Measurements from ENCODE around the gene C11orf71.

C11orf71 gene

GRCh38 chr11:114430290-114430689 is 30.0 kb upstream of the C11orf71 start:
- no peak overlapping the region for H3K4me3 Mint-ChIP-seq
- no peaks in the 10 kb centered on the region for H3K4me1 Mint-ChIP-seq
- no peaks in the 10 kb centered on the region for H3K36me3 Mint-ChIP-seq
- ATAC-seq (ENCODE audit: low read depth): no peak
- DNase-seq (ENCODE audit: low spot score in 2 of 2): no peak
- H3K27me3 Mint-ChIP-seq: no peaks in the 10 kb centered on the region
- H3K9me3 Mint-ChIP-seq: no peaks in the 10 kb centered on the region
- no peak overlapping the region for H3K27ac Mint-ChIP-seq

- H3K36me3 Mint-ChIP-seq: peaks cover 7% of the 10 kb centered on the region
- no peak for DNase-seq (ENCODE audit: low spot score in 2 of 2)
- H3K4me3 Mint-ChIP-seq: no peak overlapping the region
- no peaks in the 10 kb centered on the region for H3K27me3 Mint-ChIP-seq
- ATAC-seq (ENCODE audit: low read depth): no peak
- peak overlapping the region; percentile 50 for H3K27ac Mint-ChIP-seq
- peaks cover 8% of the 10 kb centered on the region for H3K9me3 Mint-ChIP-seq
- H3K4me1 Mint-ChIP-seq: no peaks in the 10 kb centered on the region
Measured at GRCh38 chr11:114426280-114426679, 26.0 kb upstream of the C11orf71 start.

GRCh38 chr11:114416441-114416961 is 16.2 kb upstream of the C11orf71 start:
- Mint-ChIP-seq H3K9me3 (no peaks in the 10 kb centered on the region), H3K4me3 (no peak overlapping the region), H3K27ac (no peak overlapping the region), H3K27me3 (no peaks in the 10 kb centered on the region), H3K36me3 (no peaks in the 10 kb centered on the region), H3K4me1 (no peaks in the 10 kb centered on the region)
- DNase-seq (ENCODE audit: low spot score in 2 of 2) (no peak), ATAC-seq (ENCODE audit: low read depth) (no peak)

DNA sequence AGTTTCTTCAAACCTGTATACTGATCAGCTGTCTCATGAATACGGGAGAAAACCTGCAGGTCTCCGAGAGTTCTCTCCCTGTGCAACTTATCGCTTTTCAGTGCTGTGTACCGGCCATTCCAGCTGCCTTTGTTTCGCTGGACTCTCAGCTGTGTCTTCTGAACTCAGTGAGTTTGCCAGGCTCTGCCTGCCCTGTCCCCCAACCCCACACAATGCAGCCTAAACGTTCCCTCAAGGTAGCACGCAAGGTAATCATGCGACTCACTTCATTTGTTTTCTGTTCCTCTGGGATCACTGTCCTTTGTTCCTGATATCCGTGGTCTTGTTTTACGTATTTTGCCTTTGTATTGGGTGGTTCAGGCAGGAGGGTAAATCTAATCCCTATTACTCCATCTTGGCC is 13.6 kb upstream of the C11orf71 start:
- no peak overlapping the region for H3K4me3 Mint-ChIP-seq
- ATAC-seq (ENCODE audit: low read depth) (no peak), DNase-seq (ENCODE audit: low spot score in 2 of 2) (no peak)
- H3K27ac Mint-ChIP-seq: no peak overlapping the region
- peaks cover 8% of the 10 kb centered on the region for H3K36me3 Mint-ChIP-seq
- no peaks in the 10 kb centered on the region for H3K27me3 Mint-ChIP-seq
- H3K4me1 Mint-ChIP-seq: no peaks in the 10 kb centered on the region
- H3K9me3 Mint-ChIP-seq: no peaks in the 10 kb centered on the region

DNA sequence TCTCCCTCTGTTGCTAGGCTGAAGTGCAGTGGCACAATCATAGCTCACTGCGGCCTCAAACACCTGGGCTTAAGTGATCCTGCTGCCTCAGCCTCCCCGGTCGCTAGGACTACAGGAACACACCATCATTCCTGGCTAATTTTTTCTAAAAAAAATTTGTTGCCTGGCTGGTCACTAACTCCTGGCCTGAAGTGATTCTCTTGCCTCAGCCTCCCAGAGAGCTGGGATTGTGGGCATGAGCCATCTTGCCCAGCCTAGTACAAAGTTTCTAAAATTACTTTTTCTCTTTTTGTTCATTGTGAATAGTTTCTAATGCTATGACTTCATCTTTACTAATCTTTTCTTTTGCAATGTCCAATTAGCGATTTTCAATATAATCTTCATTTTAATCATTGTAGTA is 12.6 kb upstream of the C11orf71 start:
- DNase-seq (ENCODE audit: low spot score in 2 of 2) (no peak), ATAC-seq (ENCODE audit: low read depth) (no peak)
- H3K4me3 Mint-ChIP-seq: no peak overlapping the region
- no peaks in the 10 kb centered on the region for H3K9me3 Mint-ChIP-seq
- H3K4me1 Mint-ChIP-seq: no peaks in the 10 kb centered on the region
- no peaks in the 10 kb centered on the region for H3K27me3 Mint-ChIP-seq
- H3K36me3 Mint-ChIP-seq: peaks cover 8% of the 10 kb centered on the region
- H3K27ac Mint-ChIP-seq: no peak overlapping the region

DNA sequence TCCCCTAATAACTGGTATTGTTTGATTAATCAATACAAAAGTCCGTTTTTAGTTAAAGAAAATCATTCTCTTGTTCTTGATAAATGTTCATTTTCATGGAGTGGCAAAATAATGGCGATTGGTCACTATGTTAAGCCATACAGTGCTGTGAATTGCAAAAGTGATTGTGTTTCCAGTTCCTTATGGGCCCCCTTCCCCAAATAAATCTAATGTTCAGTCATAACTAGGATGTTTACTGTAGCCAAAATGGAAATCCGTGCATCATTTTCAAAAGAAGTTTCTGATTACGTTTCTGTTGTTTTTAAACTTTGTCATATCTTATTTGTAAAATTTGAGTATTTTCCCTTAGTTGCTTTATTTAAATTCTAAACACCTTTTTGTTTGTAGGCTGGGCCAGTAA is 1.0 kb upstream of the C11orf71 start:
- no peak for ATAC-seq (ENCODE audit: low read depth)
- peaks cover 33% of the 10 kb centered on the region for H3K4me1 Mint-ChIP-seq

GRCh38 chr11:114400915-114401223 is 558 bp upstream of the C11orf71 start:
- no peak for ATAC-seq (ENCODE audit: low read depth)
- H3K4me1 Mint-ChIP-seq: peaks cover 33% of the 10 kb centered on the region
- H3K27me3 Mint-ChIP-seq: no peaks in the 10 kb centered on the region
- DNase-seq (ENCODE audit: low spot score in 2 of 2): no peak
- peak overlapping the region; percentile 92 for H3K4me3 Mint-ChIP-seq
- H3K9me3 Mint-ChIP-seq: no peaks in the 10 kb centered on the region
- peaks cover 14% of the 10 kb centered on the region for H3K36me3 Mint-ChIP-seq
- peak overlapping the region; percentile 98 for H3K27ac Mint-ChIP-seq

More for the DNA sequence above, 1.0 kb upstream of the C11orf71 start:
- Mint-ChIP-seq H3K4me3 (peak overlapping the region; percentile 92), H3K27ac (peak overlapping the region; percentile 98), H3K9me3 (no peaks in the 10 kb centered on the region), H3K27me3 (no peaks in the 10 kb centered on the region), H3K36me3 (peaks cover 17% of the 10 kb centered on the region)
- DNase-seq (ENCODE audit: low spot score in 2 of 2): no peak

- peaks cover 26% of the 10 kb centered on the region for H3K4me1 Mint-ChIP-seq
- DNase-seq (ENCODE audit: low spot score in 2 of 2): peak in 1 of 2 donors; percentile 3
Measured at GRCh38 chr11:114399490-114400215, 658 bp downstream of the C11orf71 start.

DNA sequence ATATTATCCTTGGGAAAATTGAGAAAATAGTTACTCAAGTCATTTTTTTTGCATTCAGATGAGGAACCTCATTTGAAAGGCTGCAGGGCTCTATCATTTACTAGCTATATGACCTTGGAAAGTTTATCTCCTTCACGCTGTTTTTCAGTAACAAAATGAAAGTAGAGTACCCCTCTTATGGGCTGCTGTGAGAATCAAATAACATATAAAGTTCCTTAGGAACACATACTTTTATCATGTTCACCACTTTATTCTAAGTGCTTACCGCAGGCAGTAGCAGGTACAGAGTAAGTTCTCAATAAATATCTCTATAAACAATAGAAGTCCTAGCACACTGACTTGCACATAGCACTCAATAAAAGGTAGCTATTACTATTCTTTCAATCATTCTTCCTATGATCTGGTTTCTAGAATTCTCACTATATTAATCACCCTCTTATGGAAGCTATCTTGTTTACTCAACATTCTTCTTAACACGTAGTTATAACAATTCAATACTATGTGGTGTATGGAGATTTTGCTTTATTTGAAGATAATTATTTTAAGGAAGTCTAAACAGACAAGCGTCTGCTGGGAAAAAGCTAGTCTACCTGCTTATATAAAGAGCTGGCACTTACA is 1.9 kb downstream of the C11orf71 start:
- H3K27me3 Mint-ChIP-seq: no peaks in the 10 kb centered on the region
- H3K27ac Mint-ChIP-seq: peak overlapping the region; percentile 98
- H3K9me3 Mint-ChIP-seq: no peaks in the 10 kb centered on the region
- H3K4me3 Mint-ChIP-seq: peak overlapping the region; percentile 53
- H3K36me3 Mint-ChIP-seq: peaks cover 5% of the 10 kb centered on the region
- DNase-seq (ENCODE audit: low spot score in 2 of 2) (no peak), ATAC-seq (ENCODE audit: low read depth) (no peak)
- peaks cover 21% of the 10 kb centered on the region for H3K4me1 Mint-ChIP-seq

More at GRCh38 chr11:114399490-114400215, 658 bp downstream of the C11orf71 start:
- Mint-ChIP-seq H3K27me3 (no peaks in the 10 kb centered on the region), H3K36me3 (peaks cover 9% of the 10 kb centered on the region), H3K27ac (peak overlapping the region; percentile 98), H3K9me3 (no peaks in the 10 kb centered on the region), H3K4me3 (peak overlapping the region; percentile 92)
- peak; percentile 6 for ATAC-seq (ENCODE audit: low read depth)

- Mint-ChIP-seq H3K27me3 (no peaks in the 10 kb centered on the region), H3K36me3 (peaks cover 2% of the 10 kb centered on the region), H3K9me3 (no peaks in the 10 kb centered on the region), H3K4me3 (no peak overlapping the region), H3K4me1 (peaks cover 17% of the 10 kb centered on the region), H3K27ac (no peak overlapping the region)
- DNase-seq (ENCODE audit: low spot score in 2 of 2) (no peak), ATAC-seq (ENCODE audit: low read depth) (no peak)
Measured at GRCh38 chr11:114397349-114397982, 2.8 kb downstream of the C11orf71 start.

GRCh38 chr11:114396916-114397315 is 3.4 kb downstream of the C11orf71 start:
- Mint-ChIP-seq H3K27ac (peak overlapping the region; percentile 33), H3K9me3 (no peaks in the 10 kb centered on the region), H3K27me3 (no peaks in the 10 kb centered on the region), H3K4me1 (peaks cover 17% of the 10 kb centered on the region), H3K36me3 (no peaks in the 10 kb centered on the region), H3K4me3 (no peak overlapping the region)
- ATAC-seq (ENCODE audit: low read depth) (no peak), DNase-seq (ENCODE audit: low spot score in 2 of 2) (no peak)

DNA sequence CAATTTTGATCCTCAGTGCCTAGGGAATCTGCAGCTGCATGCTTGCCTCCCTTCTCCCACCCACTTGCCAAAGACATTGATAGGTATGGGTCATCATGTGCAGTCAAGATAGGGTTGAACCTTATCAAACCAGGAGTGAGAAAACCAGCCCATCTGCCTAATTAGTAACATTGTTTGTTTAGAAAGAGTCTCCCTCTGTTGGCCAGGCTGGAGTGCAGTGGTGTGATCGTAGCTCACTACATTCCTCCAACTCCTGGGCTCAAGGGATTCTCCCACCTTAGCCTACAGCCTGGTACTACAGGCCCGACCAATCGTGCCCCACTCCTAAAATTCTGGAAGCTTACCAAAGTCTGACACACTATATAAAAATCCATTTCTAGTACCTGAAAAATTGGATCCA is 4.6 kb downstream of the C11orf71 start:
- Mint-ChIP-seq H3K36me3 (no peaks in the 10 kb centered on the region), H3K4me3 (no peak overlapping the region), H3K9me3 (no peaks in the 10 kb centered on the region), H3K4me1 (peaks cover 14% of the 10 kb centered on the region), H3K27ac (no peak overlapping the region), H3K27me3 (no peaks in the 10 kb centered on the region)
- DNase-seq (ENCODE audit: low spot score in 2 of 2): no peak
- ATAC-seq (ENCODE audit: low read depth): no peak

DNA sequence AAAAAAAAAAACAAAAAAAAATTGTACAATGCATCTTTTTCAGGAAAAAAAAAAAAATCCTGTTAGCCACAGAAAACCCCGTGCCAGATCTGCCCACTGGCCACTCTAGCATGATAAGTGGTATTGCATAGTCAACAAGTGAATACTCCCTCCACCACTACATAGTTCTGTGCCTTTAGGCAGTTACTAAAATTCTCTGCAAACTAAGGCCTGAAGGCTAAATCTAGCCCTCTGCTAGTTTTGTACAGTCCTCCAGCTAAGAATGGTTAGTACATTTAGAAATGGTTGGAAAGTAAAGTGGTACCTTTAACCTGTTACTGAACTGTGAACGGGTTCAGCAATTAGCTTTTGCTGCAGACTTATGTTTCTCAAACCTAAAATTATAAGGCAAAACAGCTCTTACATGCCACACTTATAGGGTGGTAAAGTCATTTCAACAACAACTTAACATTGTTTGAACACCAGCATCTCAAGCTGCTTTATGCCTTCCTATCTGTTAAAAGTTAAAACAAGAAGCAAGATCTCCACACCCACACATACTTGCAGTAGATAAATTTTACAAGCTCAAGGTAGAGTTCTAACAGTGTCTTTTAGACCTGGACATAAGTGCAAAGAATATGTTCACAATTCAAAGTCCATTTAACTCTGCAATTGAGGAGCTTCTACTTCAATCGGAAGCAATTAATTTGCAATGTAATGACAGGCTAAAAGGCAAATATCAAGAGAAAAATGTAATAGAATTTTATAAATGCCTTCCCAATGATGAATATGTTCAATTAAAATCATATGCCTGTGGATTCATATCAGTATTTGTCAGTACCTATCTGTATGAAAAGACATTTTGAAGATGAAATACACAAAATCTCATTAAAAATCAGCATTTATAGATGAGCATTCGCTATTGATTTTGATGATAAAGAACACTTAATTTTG is 7.3 kb downstream of the C11orf71 start:
- no peak for DNase-seq (ENCODE audit: low spot score in 2 of 2)
- Mint-ChIP-seq H3K9me3 (no peaks in the 10 kb centered on the region), H3K4me3 (no peak overlapping the region), H3K4me1 (peaks cover 3% of the 10 kb centered on the region), H3K36me3 (no peaks in the 10 kb centered on the region), H3K27me3 (no peaks in the 10 kb centered on the region), H3K27ac (no peak overlapping the region)
- no peak for ATAC-seq (ENCODE audit: low read depth)

Measured in memory B cell (primary cell).